SK-N-SH treated with all-trans-retinoic acid at 6 μM for 48 hours (cell line): ENCODE data around the gene HSFX2.
"Not testable (repeated sequence)": the region's sequence is repeated elsewhere in the genome, so short reads cannot be mapped to it uniquely, and the experiment has no call there.

Experiments
- ATAC-seq: fragments of 200-7000 bp; cut with Tn5 transposase; 3 replicates; pipeline ENCODE4 v1.9.1; 2020; ENCODE audit warnings: mild to moderate bottlenecking, moderate library complexity
- ARNTL ChIP-seq: fragments of 450-650 bp; formaldehyde crosslinking; IDR thresholded peaks from 2 replicates; pipeline ENCODE4 v1.5.0; 2020; ENCODE audit warnings: low read depth, mild to moderate bottlenecking, moderate library complexity, borderline replicate concordance
- BACH2 ChIP-seq: fragments of 250-450 bp; sonication (Bioruptor Pico); IDR thresholded peaks from 2 replicates; pipeline ENCODE4 v1.9.0; 2021; ENCODE audit warnings: mild to moderate bottlenecking, borderline replicate concordance
- CSDC2 ChIP-seq: fragments of 250-450 bp; sonication (Bioruptor Pico); IDR thresholded peaks from 2 replicates; pipeline ENCODE4 v1.5.0; 2020; ENCODE audit warnings: mild to moderate bottlenecking, moderate library complexity
- ESRRG ChIP-seq: fragments of 250-450 bp; sonication (Bioruptor Pico); IDR thresholded peaks from 2 replicates; pipeline ENCODE4 v1.6.1; 2021; ENCODE audit warnings: mild to moderate bottlenecking
- GLIS3 ChIP-seq: fragments of 250-450 bp; sonication (Bioruptor Pico); IDR thresholded peaks from 2 replicates; pipeline ENCODE4 v1.5.0; 2020; ENCODE audit warnings: mild to moderate bottlenecking, moderate library complexity
- ISL1 ChIP-seq: fragments of 250-450 bp; sonication (Bioruptor Pico); IDR thresholded peaks from 2 replicates; pipeline ENCODE4 v2.1.2; 2022; ENCODE audit warnings: mild to moderate bottlenecking, moderate library complexity
- TOX ChIP-seq: fragments of 250-450 bp; sonication (Bioruptor Pico); IDR thresholded peaks from 2 replicates; pipeline ENCODE4 v1.8.0; 2021; ENCODE audit warnings: mild to moderate bottlenecking, moderate library complexity, borderline replicate concordance
- ZC3H10 ChIP-seq: fragments of 250-450 bp; sonication (Bioruptor Pico); IDR thresholded peaks from 2 replicates; pipeline ENCODE4 v1.5.1; 2021; ENCODE audit warnings: mild to moderate bottlenecking, moderate library complexity
- ZFP3 ChIP-seq: fragments of 250-450 bp; sonication (Bioruptor Pico); IDR thresholded peaks from 2 replicates; pipeline ENCODE4 v1.5.0; 2020; ENCODE audit warnings: mild to moderate bottlenecking, moderate library complexity
- ZFP30 ChIP-seq: fragments of 450-650 bp; formaldehyde crosslinking; IDR thresholded peaks from 2 replicates; pipeline ENCODE4 v1.5.0; 2022; ENCODE audit warnings: mild to moderate bottlenecking, moderate library complexity
- ZNF565 ChIP-seq: fragments of 450-650 bp; formaldehyde crosslinking; conservative IDR thresholded peaks from 2 replicates; pipeline ENCODE4 v1.5.0; 2020; ENCODE audit warnings: low read depth, mild to moderate bottlenecking, moderate library complexity
- ZNF70 ChIP-seq: fragments of 450-650 bp; formaldehyde crosslinking; IDR thresholded peaks from 2 replicates; pipeline ENCODE4 v1.5.0; 2020; ENCODE audit warnings: mild to moderate bottlenecking, moderate library complexity
- TF ChIP-seq, protein P1 (sequence below): fragments of 250-450 bp; sonication (Bioruptor Pico); IDR thresholded peaks from 2 replicates; pipeline ENCODE4 v1.5.0; 2020; ENCODE audit warnings: mild to moderate bottlenecking, moderate library complexity
- TF ChIP-seq, protein P2 (sequence below): fragments of 250-450 bp; sonication (Bioruptor Pico); IDR thresholded peaks from 2 replicates; pipeline ENCODE4 v1.8.0; 2020; ENCODE audit warnings: mild to moderate bottlenecking, moderate library complexity, borderline replicate concordance
- TF ChIP-seq, protein P3 (sequence below): fragments of 250-450 bp; sonication (Bioruptor Pico); IDR thresholded peaks from 2 replicates; pipeline ENCODE4 v1.5.1; 2020; ENCODE audit warnings: low read depth, mild to moderate bottlenecking, moderate library complexity
- TF ChIP-seq, protein P4 (sequence below): fragments of 250-450 bp; sonication (Bioruptor Pico); IDR thresholded peaks from 2 replicates; pipeline ENCODE4 v1.5.1; 2021; ENCODE audit warnings: mild to moderate bottlenecking, moderate library complexity
- TF ChIP-seq, protein P5 (sequence below): fragments of 250-450 bp; sonication (Bioruptor Pico); IDR thresholded peaks from 2 replicates; pipeline ENCODE4 v1.8.0; 2021; ENCODE audit warnings: low read depth, mild to moderate bottlenecking, moderate library complexity, borderline replicate concordance

The HSFX2 gene, protein sequence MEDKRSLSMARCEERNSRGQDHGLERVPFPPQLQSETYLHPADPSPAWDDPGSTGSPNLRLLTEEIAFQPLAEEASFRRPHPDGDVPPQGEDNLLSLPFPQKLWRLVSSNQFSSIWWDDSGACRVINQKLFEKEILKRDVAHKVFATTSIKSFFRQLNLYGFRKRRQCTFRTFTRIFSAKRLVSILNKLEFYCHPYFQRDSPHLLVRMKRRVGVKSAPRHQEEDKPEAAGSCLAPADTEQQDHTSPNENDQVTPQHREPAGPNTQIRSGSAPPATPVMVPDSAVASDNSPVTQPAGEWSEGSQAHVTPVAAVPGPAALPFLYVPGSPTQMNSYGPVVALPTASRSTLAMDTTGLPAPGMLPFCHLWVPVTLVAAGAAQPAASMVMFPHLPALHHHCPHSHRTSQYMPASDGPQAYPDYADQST

DNA sequence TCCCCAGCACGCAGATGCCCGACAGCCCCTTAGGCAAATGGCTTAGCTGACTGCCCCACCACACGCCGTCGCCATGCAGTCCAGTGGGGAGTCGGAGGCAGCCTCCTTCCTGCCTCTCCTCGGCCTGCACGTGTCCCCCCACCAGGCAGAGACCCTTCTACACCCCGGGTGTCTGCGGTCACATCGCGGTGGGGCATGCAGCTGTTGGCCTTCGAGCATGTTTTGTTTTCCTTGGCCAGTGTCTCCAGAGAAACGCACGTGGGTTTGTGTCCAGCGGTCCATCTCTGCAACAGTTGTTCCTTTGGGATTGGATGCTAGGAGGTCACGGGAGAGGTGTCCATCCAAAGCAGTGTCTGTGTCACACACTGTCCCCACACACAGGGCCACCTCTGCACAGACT lies at the start of gene HSFX2:
TSS of gene HSFX2 (minus strand) at position 101 of the 400 bp plus-strand sequence. CDS start 614 bp downstream, outside the sequence.
- not testable (repeated sequence) for ATAC-seq

DNA sequence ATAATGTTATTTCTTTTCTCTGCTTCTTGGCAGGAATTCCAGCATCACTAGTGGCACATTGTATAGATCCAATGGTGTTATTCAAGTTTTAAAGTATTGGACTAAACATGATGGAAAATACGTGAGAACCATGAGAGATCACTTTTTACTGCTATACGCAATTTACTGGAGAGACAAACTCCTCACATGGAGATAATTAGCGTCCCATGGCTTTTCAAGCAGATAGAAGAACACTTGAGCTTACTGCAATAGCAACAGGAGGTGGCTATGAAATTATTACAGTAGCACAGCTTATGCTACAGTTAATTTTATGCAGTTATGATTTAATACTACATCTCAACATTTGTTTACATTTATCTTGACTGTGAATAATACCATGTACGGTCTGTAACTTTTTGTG lies 48.4 kb upstream of the HSFX2 start:
- TF ChIP-seq TOX (CRISPR knock-in tag) (no peak), ESRRG (no peak), ARNTL (CRISPR knock-in tag) (no peak), ZFP3 (CRISPR knock-in tag) (no peak), BACH2 (CRISPR knock-in tag) (no peak)
- ATAC-seq: no peak

DNA sequence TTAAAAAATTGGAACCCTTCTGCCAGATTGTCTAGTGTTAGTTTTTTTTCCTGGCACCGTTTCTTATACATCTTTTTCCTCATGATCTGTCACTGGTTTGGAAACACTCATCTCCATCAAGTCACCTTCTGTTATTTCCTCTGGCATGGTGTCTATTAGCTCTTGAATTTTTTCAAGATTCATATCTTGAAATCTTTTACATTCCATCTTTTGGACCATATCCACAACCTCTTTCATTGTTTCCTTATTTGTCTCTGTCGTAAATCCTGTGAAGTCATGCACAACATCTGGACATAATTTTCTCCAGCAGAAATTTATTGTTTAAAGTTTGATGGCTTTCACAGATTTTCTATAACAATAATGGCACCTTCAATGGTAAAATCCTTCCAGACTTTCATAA lies 46.7 kb upstream of the HSFX2 start:
- TF ChIP-seq, protein P1, sequence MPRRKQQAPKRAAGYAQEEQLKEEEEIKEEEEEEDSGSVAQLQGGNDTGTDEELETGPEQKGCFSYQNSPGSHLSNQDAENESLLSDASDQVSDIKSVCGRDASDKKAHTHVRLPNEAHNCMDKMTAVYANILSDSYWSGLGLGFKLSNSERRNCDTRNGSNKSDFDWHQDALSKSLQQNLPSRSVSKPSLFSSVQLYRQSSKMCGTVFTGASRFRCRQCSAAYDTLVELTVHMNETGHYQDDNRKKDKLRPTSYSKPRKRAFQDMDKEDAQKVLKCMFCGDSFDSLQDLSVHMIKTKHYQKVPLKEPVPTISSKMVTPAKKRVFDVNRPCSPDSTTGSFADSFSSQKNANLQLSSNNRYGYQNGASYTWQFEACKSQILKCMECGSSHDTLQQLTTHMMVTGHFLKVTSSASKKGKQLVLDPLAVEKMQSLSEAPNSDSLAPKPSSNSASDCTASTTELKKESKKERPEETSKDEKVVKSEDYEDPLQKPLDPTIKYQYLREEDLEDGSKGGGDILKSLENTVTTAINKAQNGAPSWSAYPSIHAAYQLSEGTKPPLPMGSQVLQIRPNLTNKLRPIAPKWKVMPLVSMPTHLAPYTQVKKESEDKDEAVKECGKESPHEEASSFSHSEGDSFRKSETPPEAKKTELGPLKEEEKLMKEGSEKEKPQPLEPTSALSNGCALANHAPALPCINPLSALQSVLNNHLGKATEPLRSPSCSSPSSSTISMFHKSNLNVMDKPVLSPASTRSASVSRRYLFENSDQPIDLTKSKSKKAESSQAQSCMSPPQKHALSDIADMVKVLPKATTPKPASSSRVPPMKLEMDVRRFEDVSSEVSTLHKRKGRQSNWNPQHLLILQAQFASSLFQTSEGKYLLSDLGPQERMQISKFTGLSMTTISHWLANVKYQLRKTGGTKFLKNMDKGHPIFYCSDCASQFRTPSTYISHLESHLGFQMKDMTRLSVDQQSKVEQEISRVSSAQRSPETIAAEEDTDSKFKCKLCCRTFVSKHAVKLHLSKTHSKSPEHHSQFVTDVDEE (CRISPR knock-in tag): no peak
- TF ChIP-seq ESRRG (no peak), ZNF565 (no peak), ZC3H10 (no peak), ZFP30 (CRISPR knock-in tag) (no peak), GLIS3 (CRISPR knock-in tag) (no peak), ISL1 (CRISPR knock-in tag) (no peak)
- TF ChIP-seq, protein P2, sequence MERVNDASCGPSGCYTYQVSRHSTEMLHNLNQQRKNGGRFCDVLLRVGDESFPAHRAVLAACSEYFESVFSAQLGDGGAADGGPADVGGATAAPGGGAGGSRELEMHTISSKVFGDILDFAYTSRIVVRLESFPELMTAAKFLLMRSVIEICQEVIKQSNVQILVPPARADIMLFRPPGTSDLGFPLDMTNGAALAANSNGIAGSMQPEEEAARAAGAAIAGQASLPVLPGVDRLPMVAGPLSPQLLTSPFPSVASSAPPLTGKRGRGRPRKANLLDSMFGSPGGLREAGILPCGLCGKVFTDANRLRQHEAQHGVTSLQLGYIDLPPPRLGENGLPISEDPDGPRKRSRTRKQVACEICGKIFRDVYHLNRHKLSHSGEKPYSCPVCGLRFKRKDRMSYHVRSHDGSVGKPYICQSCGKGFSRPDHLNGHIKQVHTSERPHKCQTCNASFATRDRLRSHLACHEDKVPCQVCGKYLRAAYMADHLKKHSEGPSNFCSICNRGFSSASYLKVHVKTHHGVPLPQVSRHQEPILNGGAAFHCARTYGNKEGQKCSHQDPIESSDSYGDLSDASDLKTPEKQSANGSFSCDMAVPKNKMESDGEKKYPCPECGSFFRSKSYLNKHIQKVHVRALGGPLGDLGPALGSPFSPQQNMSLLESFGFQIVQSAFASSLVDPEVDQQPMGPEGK (CRISPR knock-in tag): no peak
- TF ChIP-seq, protein P3, sequence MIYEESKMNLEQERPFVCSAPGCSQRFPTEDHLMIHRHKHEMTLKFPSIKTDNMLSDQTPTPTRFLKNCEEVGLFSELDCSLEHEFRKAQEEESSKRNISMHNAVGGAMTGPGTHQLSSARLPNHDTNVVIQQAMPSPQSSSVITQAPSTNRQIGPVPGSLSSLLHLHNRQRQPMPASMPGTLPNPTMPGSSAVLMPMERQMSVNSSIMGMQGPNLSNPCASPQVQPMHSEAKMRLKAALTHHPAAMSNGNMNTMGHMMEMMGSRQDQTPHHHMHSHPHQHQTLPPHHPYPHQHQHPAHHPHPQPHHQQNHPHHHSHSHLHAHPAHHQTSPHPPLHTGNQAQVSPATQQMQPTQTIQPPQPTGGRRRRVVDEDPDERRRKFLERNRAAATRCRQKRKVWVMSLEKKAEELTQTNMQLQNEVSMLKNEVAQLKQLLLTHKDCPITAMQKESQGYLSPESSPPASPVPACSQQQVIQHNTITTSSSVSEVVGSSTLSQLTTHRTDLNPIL (CRISPR knock-in tag): no peak
- ATAC-seq: no peak

DNA sequence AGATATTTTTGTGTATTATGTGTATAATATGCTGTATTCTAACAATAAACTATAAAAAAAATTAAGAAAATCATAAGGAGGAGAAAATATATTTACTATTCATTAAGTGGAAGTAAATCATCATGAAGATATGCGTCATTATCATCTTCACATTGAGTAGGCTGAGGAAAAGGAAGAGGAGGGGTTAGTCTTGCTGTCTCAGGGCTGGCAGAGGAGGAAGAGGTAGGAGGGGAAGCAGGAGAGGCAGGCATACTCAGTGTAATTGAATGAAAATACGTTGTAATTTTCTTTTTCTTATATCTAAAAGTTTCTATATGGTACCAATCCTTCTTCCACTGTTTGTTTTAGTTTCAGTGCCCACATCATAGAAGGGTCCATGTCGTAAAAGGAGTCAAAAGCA lies 46.3 kb upstream of the HSFX2 start:
- TF ChIP-seq, protein P4, sequence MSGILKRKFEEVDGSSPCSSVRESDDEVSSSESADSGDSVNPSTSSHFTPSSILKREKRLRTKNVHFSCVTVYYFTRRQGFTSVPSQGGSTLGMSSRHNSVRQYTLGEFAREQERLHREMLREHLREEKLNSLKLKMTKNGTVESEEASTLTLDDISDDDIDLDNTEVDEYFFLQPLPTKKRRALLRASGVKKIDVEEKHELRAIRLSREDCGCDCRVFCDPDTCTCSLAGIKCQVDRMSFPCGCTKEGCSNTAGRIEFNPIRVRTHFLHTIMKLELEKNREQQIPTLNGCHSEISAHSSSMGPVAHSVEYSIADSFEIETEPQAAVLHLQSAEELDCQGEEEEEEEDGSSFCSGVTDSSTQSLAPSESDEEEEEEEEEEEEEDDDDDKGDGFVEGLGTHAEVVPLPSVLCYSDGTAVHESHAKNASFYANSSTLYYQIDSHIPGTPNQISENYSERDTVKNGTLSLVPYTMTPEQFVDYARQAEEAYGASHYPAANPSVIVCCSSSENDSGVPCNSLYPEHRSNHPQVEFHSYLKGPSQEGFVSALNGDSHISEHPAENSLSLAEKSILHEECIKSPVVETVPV: no peak

DNA sequence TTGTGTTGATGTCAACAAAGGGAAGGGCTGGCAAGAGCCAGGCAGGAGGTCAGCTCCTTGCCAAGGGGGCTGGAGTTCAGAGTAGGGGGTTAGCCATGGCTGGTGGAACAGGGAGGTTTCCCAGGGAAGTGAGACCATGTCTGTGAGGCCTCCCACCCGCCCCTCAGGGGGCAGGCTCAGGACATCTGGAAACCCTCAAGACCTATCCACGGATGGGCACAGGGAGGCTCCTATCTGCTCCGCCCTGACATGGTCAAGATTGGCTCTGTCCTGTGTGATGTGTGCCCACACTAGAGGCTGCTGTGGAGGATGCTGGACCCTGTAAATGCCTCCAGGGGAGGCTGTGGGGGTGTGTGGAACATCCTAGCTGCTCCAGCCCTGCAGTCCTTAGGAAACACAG lies 44.5 kb upstream of the HSFX2 start:
- TF ChIP-seq, protein P3 (CRISPR knock-in tag): no peak
- TF ChIP-seq, protein P2 (CRISPR knock-in tag): no peak
- TF ChIP-seq ARNTL (CRISPR knock-in tag) (no peak), CSDC2 (no peak), ZFP30 (CRISPR knock-in tag) (no peak), ESRRG (no peak), TOX (CRISPR knock-in tag) (no peak), BACH2 (CRISPR knock-in tag) (no peak), ZNF70 (CRISPR knock-in tag) (no peak)
- TF ChIP-seq, protein P5, sequence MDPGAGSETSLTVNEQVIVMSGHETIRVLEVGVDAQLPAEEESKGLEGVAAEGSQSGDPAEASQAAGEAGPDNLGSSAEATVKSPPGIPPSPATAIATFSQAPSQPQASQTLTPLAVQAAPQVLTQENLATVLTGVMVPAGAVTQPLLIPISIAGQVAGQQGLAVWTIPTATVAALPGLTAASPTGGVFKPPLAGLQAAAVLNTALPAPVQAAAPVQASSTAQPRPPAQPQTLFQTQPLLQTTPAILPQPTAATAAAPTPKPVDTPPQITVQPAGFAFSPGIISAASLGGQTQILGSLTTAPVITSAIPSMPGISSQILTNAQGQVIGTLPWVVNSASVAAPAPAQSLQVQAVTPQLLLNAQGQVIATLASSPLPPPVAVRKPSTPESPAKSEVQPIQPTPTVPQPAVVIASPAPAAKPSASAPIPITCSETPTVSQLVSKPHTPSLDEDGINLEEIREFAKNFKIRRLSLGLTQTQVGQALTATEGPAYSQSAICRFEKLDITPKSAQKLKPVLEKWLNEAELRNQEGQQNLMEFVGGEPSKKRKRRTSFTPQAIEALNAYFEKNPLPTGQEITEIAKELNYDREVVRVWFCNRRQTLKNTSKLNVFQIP: no peak
- no peak for ATAC-seq

More for the DNA sequence above, 46.3 kb upstream of the HSFX2 start:
- no peak for ATAC-seq
